Measurements from ENCODE around the gene CYP2C9.
"Not testable (repeated sequence)": the region's sequence is repeated elsewhere in the genome, so short reads cannot be mapped to it uniquely, and the experiment has no call there.

CYP2C9 gene

DNA sequence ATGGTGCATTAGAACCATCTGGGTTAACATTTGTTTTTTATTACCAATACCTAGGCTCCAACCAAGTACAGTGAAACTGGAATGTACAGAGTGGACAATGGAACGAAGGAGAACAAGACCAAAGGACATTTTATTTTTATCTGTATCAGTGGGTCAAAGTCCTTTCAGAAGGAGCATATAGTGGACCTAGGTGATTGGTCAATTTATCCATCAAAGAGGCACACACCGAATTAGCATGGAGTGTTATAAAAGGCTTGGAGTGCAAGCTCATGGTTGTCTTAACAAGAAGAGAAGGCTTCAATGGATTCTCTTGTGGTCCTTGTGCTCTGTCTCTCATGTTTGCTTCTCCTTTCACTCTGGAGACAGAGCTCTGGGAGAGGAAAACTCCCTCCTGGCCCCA, at the start of gene CYP2C9:
TSS of gene CYP2C9 (plus strand) at position 276 of the 400 bp plus-strand sequence. CDS start at position 301, 25 bp downstream.
- DNase-seq = no peak

DNA sequence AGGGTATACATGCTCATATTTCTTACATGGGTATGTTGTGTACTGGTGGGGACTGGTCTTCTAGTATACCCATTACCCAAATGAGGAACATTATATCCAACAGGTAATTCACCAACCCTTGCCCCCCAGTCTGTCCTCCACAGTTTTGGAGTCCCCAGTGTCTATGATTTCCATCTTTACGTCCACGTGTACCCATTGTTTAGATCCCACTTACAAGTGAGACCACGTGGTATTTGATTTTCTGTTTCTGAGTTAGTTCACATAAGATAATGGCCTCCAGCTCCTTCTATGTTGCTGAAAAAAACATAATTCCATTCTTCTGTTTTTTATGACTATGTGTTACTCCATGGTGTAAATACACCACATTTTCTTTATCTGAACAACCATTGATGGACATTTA, 49.3 kb upstream of the CYP2C9 start:
- no peak for DNase-seq

DNA sequence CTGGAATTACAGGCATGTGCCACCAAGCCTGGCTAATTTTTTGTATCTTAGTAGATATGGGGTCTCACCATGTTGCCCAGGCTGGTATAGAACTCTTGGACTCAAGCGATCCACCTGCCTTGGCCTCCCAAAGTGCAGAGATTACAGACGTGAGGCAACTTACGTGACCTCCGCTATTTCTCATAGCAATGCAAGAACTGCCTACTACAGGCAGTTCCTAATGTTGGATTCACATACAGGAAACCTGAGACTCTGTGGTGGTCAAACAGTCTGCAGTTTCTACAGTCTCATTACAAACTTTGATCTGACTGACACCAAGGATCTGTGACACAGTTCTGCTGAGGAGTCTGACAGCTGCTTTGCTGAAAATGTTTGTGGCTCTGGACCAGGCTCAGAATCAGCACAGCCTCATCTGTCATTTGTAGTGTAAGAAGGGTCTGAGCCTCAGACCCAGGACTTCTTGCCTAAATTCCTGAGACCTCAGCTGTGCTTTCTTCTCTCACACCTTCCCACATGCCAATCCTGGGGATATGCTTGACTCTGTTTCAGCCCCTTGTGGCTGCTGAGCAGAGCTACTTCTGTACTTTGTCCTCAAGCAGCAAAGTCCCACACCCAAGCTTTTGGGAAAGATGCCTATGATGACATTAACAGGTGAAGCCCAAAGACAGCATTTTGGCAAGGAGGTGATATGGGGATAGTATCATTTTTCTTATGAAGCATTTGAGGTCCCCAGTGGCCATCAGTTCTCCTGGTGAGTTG, 48.0 kb upstream of the CYP2C9 start:
- DNase-seq = no peak

DNA sequence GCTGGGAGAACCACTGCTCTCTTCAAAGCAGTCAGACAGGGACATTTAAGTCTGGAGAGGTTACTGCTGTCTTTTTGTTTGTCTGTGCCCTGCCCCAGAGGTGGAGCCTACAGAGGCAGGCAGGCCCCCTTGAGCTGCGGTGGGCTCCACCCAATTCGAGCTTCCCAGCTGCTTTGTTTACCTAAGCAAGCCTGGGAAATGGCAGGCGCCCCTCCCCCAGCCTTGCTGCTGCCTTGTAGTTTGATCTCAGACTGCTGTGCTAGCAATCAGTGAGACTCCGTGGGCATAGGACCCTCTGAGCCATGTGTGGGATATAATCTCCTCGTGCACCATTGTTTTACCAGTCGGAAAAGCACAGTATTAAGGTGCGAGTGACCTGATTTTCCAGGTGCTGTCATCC, 40.0 kb upstream of the CYP2C9 start:
- DNase-seq = not testable (repeated sequence)

DNA sequence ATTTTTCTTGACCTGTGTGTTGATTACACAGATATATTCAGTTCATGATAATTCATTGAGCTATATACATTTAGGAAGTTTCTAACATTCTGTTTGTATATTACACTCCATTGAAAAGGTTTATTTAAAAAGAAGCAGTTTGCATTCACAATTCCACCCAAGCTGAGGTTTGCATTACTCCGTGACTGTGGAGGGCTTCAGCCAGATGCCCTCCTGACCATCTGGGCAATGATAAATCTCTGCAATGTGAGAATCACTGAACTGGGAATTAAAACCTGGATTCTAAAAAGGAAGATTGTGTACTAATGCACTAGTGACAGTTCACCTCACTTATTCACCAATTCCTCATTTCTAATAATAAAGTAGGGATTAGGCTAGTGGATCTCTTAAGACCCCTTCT, 36.4 kb upstream of the CYP2C9 start:
- no peak for DNase-seq

DNA sequence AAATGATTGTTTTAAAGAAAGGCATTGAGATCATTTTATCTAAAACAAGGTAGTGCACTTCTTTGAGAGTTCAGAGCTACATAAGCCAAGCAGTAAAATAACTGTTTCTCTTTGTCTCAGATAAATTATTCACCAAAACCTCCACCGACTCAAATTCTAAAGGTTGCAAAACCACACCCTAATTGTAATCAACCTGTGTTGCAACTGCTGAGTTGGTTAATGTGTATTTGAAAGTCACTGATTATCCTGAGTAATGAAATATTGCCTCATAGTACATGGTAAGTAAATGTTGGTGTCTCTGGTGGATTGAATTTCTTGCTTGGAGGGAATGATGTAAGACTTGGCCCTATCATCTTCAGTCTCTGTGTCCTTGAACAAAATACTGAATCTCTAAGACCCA, 35.9 kb upstream of the CYP2C9 start:
- DNase-seq = no peak

DNA sequence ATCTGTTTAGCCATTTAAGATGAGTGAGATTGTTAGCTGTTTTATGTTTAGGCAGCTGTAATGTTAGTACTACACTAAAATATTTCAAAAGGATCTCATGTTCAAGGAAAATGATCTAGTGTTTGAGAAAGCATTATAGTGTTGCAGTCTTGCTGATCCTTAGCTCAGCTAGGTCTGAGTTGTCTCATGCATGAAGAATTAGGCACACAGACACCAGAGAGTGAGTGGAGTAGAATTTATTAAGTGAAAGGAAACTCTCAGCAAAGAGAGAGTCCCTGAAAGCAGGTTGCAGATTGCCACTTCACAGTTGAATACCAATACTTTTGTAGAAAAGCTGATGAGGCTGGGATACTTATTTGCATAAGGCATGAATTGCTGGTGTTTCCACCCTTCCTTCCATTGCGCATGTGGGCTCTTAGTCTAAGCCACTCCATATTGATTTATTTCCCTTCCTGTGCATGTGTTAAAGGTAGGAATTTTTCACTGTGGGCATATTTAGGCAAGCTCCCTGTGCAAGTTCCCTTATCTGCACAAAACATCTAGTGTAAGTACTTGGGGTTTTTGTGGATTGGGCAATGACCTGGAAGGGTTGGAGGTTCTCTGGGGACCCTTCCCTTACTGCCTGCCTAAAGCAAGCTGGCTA, 33.8 kb upstream of the CYP2C9 start:
- not testable (repeated sequence) for DNase-seq

DNA sequence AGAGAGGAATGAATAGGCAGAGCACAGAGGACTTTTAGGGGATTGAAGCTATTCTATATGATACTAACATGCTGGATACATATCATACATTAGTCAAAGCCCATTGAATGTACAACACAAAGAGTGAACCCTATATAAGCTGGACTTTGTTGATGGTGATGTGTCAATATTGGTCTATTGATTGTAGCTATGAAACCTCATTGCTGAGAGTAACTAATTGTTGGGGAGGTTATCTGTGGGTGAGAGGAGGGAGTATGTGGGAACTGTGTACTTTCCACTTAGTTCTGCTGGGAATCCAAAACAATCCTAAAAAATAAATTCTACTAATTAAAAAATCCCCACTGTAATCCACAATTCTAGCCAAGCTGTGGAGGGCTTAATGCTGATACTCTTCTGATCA, 22.0 kb upstream of the CYP2C9 start:
- DNase-seq = no peak

DNA sequence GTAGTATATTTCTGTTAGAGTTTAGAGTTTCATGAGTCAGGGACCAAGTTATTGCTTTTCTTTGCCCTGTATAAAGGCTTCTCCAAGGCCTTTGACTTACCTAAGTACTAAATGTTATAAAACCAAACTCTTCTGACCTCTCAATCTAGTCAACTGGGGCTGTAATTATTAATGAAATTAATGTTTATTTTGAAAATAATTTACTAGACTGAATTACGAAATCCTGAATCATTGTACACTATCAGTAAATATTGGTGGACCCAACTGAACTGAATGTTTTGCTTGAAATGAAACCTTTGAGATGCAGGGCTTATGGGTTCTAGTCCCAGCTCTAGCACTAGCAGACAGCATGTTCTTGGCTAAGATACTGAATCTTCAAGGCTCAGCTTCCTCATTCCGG, 1.7 kb upstream of the CYP2C9 start:
- no peak for DNase-seq

DNA sequence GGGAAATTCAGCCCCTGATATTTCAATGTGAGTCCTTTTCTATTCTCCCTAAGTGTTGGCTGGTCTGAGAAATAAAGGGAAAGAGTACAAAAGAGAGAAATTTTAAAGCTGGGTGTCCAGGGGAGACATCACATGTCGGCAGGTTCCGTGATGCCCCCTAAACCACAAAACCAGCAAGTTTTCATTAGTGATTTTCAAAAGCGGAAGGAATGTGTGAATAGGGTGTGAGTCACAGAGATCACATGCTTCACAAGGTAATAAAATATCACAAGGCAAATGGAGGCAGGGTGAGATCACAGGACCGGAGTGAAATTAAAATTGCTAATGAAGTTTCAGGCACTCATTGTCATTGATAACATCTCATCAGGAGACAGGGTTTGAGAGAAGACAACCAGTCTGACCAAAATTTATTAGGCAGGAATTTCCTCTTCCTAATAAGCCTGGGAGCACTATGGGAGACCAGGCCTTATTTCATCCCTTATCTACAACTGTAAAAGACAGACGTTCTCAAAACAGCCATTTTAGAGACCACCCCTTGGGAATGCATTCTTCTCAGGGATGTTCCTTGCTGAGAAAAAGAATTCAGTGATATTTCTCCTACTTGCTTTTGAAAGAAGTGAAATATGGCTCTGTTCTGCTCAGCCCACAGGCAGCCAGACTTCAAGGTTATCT, 5.1 kb downstream of the CYP2C9 start:
- DNase-seq = not testable (repeated sequence)

DNA sequence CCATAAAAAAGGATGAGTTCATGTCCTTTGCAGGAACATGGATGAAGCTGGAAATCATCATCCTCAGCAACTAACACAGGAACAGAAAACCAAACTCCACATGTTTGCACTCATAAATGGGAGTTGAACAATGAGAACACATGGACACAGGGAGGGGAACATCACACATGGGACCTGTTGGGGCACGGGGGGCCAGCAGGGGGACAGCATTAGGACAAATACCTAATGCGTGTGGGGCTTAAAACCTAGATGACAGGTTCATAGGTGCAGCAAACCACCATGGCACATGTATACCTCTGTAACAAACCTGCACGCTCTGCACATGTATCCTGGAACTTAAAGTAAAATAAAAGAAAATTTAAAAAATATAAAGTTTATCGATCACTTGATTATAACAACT, 7.7 kb downstream of the CYP2C9 start:
- not testable (repeated sequence) for DNase-seq

DNA sequence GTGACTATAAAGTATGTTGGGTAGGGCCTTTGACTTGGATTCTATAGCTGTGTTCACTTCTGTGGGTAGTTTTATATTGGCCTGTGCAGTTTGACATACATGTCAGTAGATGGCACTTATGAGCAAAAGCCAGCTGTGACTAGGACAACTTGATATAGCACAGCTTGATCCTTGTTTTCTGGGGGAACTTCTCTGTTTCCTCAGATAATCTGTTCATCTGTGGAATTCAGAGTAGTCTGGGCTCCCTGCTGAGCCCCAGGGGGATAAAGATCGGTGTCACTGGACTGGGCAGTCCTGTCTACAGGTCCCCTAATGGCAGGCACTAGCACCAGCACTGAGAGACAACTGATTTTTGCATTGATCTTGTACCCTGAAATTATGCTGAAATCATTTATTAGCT, 25.4 kb downstream of the CYP2C9 start:
- no peak for DNase-seq

DNA sequence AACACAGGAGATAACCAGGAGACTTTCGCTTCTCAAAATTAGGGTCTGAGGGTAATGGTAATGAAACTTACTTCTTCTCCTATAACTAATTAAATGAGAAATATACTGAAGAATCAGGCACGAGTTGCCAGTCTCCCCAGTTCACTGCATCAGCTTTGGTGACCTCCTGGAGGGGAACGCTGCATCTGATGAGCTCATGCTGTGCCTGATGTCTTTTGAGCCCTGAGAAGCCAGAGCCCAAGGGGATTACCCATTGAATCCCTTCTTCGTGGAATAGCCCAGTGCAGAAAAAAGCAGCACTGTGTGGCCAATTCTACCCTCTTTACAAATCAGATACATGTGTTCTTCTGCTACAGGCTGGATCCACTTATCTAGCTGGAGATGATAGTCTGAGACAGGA, 45.1 kb downstream of the CYP2C9 start:
- no peak for DNase-seq

DNA sequence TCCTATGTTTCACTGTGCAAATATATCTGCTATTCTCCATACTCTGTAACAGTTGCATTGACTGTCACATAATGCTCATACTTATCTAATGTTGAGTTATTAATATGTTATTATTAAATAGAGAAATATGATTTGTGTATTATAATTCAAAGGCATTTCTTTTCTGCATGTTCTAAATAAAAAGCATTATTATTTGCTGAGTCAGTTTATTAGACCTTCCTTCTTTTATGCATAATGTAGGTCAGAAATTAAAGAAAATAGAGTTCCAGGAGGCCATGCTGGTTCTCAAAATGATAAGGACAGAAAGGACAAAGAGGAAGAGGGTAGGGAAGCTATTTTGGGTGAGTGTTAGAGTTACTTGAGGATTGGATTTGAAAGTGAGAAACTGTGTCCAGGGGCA, 50.7 kb downstream of the CYP2C9 start:
- DNase-seq = no peak

DNA sequence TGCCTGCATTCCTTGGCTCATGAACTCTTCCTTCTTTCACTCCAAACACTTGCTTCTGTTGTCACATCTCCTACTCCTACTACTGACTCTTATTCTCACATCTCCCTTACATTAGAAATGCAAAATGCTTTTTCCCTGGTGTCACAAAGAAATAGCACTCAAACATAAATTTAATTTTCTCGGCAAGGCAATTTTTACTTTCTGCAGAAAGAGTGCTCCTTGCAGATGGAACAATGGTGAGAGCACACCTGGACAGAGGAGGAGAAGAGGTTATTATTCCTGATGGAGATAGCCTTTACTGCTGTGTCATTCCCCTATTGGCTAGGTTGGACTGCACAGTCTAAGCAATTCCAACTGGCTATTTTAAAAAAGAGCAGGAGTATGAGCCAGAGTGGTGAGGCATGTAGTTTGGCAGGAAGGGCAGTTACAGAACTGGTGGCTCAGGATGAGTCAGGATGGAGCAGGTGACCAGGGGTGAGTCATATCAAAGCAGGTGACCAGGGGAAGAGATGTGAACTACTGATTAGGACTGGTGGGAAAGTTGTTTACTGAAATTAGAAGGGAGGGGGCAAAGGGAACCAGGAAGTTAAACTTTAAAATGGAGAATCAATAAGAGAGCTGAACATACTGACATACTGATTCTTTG, 52.9 kb downstream of the CYP2C9 start:
- DNase-seq = no peak

DNA sequence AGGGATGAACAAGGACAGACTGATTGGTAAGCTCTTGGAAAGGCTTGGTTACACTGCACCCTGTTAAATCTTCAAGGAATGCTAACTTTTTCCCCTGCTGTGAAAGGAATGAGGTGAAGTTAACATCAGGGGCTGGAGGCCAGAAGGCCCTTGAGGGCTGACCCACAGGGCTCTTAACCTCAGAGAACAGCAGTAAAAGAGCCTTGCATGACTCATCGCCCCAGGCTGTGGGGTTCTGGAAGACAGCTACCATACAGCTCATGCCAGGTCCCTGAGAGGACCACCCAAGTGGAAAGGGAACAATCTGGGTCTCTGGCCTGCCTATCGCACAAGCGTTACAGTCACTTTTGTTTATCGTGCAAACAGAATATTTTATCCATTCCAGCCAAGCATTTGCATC, 54.4 kb downstream of the CYP2C9 start:
- DNase-seq = no peak

DNA sequence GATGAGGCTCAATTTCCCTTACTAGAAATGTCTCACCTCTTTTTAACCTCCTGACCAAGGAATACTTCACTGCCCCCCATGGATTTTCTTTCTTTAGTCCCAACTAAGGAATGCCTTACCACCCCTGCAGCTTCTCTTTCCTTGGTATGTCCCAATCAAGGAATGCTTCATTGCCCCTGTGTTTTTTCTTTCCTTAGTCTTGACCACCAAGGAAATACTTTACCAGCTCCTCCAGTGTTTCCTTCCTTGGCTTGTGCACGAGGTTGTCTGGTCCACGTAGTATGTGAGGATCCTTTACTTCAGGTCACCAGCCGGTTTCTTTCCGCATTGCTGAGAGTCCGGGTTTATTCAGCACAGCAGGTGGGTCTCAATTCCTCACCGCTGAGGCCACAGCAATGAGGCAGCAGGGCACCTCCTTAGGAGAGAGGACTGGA, 59.3 kb downstream of the CYP2C9 start:
- no peak for DNase-seq

DNA sequence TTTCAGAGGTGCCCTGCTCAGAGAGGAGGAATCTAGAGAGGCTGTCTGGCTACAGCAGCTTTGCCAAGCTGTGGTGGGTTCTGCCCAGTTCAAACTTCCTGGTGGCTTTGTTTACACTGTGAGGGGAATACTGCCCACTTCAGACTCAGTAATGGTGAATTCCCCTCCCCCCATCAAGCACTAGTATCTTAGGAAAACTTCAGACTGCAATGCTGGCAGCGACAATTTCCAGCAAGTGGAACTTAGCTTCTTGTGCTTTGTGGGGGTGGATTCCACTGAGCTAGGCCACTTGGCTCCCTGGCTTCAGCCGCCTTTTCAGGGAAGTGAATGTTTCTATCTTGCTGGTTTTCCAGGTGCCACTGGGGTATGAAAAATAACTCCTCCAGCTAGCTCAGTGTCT, 88.0 kb downstream of the CYP2C9 start:
- DNase-seq = no peak

DNA sequence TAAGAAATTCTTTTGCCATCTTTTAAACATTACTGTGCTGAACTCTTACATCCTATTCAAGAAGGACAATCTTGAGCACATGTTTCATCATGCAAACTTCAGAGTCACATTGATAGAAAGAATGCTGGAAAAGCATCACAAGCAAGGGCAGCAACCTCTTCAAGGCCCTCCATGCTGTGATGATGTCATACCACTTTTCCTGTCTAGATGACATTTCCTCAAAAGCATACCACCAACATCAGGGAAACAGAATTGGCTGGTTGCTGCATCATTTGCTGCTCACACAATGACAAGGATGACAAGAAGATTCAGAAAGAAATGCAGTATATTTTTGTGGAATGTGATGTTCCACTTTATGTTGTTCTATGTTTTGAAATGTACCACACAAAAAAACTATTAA, 93.2 kb downstream of the CYP2C9 start:
- DNase-seq = no peak

DNA sequence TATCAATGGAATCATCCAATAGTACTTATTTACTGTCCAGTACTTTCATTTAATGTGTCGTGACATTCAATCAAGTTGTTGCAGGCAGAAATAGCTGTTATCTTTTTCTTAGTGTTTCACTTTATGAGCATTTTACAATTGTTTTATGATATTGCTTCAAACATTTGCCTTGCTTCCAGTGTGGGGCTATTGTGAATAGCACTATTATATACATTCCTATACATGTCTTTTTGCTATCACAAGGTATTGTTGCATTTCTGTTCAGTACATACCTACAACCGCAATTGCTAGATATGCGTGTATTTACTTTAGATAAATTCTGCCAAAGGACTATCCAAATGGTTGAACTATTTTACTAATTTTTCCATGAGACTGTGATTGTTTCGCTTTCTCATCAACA, 95.9 kb downstream of the CYP2C9 start:
- DNase-seq = no peak

DNA sequence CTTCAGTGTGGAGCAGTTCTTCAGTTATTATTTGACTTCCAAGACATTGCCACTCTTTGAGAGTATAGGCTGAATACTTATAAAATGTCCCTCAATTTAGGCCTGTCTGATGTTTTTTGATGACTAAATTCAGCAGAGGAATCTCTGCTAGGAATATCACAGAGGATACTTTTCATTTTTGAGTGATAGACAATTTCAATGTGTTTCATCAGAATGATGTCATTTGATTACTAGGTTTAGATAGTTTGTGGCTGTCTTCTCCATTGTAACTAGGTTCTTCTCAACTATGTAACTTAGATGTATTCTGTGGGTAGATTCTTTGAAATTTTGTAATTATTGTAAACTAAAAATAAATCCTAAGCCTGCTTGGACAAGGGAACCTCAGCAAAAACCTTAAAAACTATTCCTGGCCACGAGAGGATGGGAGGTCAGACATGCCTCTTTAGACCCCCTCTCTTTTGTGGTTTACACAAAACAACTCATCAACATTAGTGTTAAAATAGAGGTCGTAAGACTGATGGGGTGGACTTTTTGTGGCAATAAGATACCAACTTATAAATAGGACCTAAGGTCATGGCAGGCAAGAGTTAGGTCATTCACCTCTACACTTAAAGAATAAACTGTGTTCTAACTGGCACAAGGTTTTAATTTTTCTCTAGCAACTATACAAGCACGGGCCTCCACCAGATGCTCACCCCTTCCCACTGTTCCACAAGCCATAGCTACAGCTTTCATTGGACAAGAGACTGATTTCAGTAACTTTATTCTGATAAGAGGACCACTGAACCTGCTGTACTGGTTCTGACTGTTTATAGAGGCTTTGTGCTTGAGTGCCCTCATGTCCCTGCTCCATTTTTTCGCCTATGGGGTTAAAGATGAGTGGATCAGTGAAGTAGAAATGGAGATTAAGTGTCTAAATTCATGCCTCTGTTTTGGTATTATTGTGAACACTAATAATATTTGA, 97.2 kb downstream of the CYP2C9 start:
- DNase-seq = no peak

DNA sequence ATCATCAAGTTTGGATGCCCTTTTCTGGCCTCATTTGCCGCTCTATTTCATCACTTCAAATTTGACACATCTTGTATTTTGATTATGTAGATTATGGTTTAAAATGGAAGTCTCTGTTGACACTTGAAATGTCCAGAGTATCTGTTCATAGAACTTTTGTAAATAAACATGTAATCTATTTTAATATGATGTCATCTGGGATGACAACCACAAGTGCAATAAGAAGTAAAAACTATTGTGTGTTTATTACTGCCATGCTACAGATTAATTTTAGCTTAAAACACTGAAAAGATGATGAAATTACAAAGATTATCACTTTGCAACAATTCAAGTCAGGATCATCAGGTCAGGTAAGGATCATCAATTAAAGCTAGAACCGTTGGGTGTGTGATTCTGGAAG, 100.8 kb downstream of the CYP2C9 start:
- no peak for DNase-seq

All from activated naive CD4-positive, alpha-beta T cell treated with Interleukin-2 at 50 U/mL for 16 hours (primary cell).